Measurements from ENCODE around the gene HUNK.

Gene HUNK

GRCh38 chr21:31875496-31876015 lies 2.7 kb downstream of the HUNK start:
- TF ChIP-seq ISL1 (CRISPR knock-in tag; IDR thresholded peaks at IDR 0.05) (no peak), ZFP3 (CRISPR knock-in tag; IDR thresholded peaks at IDR 0.05) (no peak), TOX (CRISPR knock-in tag; IDR thresholded peaks at IDR 0.05; ENCODE audit: borderline replicate concordance) (no peak), TCF4 (CRISPR knock-in tag; IDR thresholded peaks at IDR 0.05; ENCODE audit: borderline replicate concordance) (no peak), SNAI2 (CRISPR knock-in tag; IDR thresholded peaks at IDR 0.05) (no peak), ZNF70 (CRISPR knock-in tag; IDR thresholded peaks at IDR 0.05) (no peak), TSHZ2 (CRISPR knock-in tag; IDR thresholded peaks at IDR 0.05) (no peak), RARB (CRISPR knock-in tag; IDR thresholded peaks at IDR 0.05) (no peak), GLIS3 (CRISPR knock-in tag; IDR thresholded peaks at IDR 0.05) (no peak), PATZ1 (CRISPR knock-in tag; IDR thresholded peaks at IDR 0.05; ENCODE audit: borderline replicate concordance) (no peak), ZC3H10 (CRISPR knock-in tag; IDR thresholded peaks at IDR 0.05) (no peak), POU6F1 (CRISPR knock-in tag; IDR thresholded peaks at IDR 0.05; ENCODE audit: borderline replicate concordance, low read depth) (no peak), ARNTL (CRISPR knock-in tag; IDR thresholded peaks at IDR 0.05; ENCODE audit: borderline replicate concordance, low read depth) (no peak), PPARA (CRISPR knock-in tag; IDR thresholded peaks at IDR 0.05; ENCODE audit: borderline replicate concordance) (no peak), OSR1 (CRISPR knock-in tag; IDR thresholded peaks at IDR 0.05) (no peak), CREB5 (CRISPR knock-in tag; IDR thresholded peaks at IDR 0.05; ENCODE audit: low read depth) (no peak)

GRCh38 chr21:31877463-31877957 lies 4.7 kb downstream of the HUNK start:
- ATAC-seq, result no peak
- no peak for TF ChIP-seq BACH2 (CRISPR knock-in tag; IDR thresholded peaks at IDR 0.05; ENCODE audit: borderline replicate concordance)
- TF ChIP-seq ZFP3 (CRISPR knock-in tag; IDR thresholded peaks at IDR 0.05), result no peak
- TF ChIP-seq TCF4 (CRISPR knock-in tag; IDR thresholded peaks at IDR 0.05; ENCODE audit: borderline replicate concordance), result no peak
- TF ChIP-seq SNAI2 (CRISPR knock-in tag; IDR thresholded peaks at IDR 0.05), result no peak
- no peak for TF ChIP-seq GLIS3 (CRISPR knock-in tag; IDR thresholded peaks at IDR 0.05)

More at GRCh38 chr21:31875496-31876015, 2.7 kb downstream of the HUNK start:
- no peak for ATAC-seq

- TF ChIP-seq TSHZ2 (CRISPR knock-in tag; IDR thresholded peaks at IDR 0.05) (no peak), ARNTL (CRISPR knock-in tag; IDR thresholded peaks at IDR 0.05; ENCODE audit: borderline replicate concordance, low read depth) (no peak)
- ATAC-seq, result no peak
Observed at GRCh38 chr21:31878831-31879230, 6.0 kb downstream of the HUNK start.

All from SK-N-SH treated with all-trans-retinoic acid at 6 μM for 48 hours (cell line).